Stimulated activated CD4-positive, alpha-beta T cell treated with anti-CD3 and anti-CD28 coated beads, Interleukin-12 subunit alpha, Interleukin-12 subunit beta, amount 100 ng/mL, for 48 hours (primary cell): ENCODE results near the gene PEPD.

Source experiments
- DNase-seq, 3 donors: peaks; one replicate each; pipeline ENCODE4 v3.0.0-alpha.2; 2020; ENCODE audit warnings: low read depth in 2 of 3, low spot score in 1 of 3

PEPD gene

GRCh38 chr19:33339016-33339984, 182.3 kb downstream of the PEPD start:
- DNase-seq = no peak
